Sigmoid colon (tissue), 4 donors: ENCODE results near the gene DICER1.

Experiments used
- EP300 ChIP-seq, 4 donors: sonication (generic); formaldehyde crosslinking; IDR thresholded peaks; one replicate each; pipeline ENCODE4 v1.6.1; 2017; ENCODE audit warnings: antibody characterized with exemption in 4 of 4
- TF ChIP-seq, protein P1 (sequence below), 4 experiments: fragments of 450-650 bp in 3 of 4; fragments of 200-600 bp in 1 of 4; IDR thresholded peaks; one replicate each; pipeline ENCODE4 v1.5.1; 2016 to 2019; ENCODE audit warnings: antibody characterized with exemption in 4 of 4, mild to moderate bottlenecking in 3 of 4, moderate library complexity in 2 of 4

- TF ChIP-seq, protein P1, sequence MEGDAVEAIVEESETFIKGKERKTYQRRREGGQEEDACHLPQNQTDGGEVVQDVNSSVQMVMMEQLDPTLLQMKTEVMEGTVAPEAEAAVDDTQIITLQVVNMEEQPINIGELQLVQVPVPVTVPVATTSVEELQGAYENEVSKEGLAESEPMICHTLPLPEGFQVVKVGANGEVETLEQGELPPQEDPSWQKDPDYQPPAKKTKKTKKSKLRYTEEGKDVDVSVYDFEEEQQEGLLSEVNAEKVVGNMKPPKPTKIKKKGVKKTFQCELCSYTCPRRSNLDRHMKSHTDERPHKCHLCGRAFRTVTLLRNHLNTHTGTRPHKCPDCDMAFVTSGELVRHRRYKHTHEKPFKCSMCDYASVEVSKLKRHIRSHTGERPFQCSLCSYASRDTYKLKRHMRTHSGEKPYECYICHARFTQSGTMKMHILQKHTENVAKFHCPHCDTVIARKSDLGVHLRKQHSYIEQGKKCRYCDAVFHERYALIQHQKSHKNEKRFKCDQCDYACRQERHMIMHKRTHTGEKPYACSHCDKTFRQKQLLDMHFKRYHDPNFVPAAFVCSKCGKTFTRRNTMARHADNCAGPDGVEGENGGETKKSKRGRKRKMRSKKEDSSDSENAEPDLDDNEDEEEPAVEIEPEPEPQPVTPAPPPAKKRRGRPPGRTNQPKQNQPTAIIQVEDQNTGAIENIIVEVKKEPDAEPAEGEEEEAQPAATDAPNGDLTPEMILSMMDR (IDR thresholded peaks at IDR 0.05): no peak
- TF ChIP-seq EP300 (IDR thresholded peaks at IDR 0.05): no peak
Measured at GRCh38 chr14:95073947-95074346, 83.4 kb downstream of the DICER1 start.
